Activated CD4-positive, alpha-beta T cell treated with anti-CD3 and anti-CD28 coated beads for 24 hours (primary cell): ENCODE measurements around the gene ANK2.
"Not testable (repeated sequence)": the region's sequence is repeated elsewhere in the genome, so short reads cannot be mapped to it uniquely, and the experiment has no call there.

Source experiments
- DNase-seq, 2 donors: peaks; one replicate each; pipeline ENCODE4 v3.0.0-alpha.2; 2020; ENCODE audit warnings: low read depth in 2 of 2

The ANK2 gene

GRCh38 chr4:113051361-113051760 lies 1.9 kb downstream of the ANK2 start:
- no peak for DNase-seq

- DNase-seq: no peak
Observed at GRCh38 chr4:113052379-113052951, 3.0 kb downstream of the ANK2 start.

- no peak for DNase-seq
Observed at GRCh38 chr4:113053883-113054282, 4.4 kb downstream of the ANK2 start.

- no peak for DNase-seq
Observed at GRCh38 chr4:113056318-113056717, 6.9 kb downstream of the ANK2 start.

GRCh38 chr4:113057891-113058290 lies 8.4 kb downstream of the ANK2 start:
- no peak for DNase-seq

- DNase-seq: no peak
Observed at GRCh38 chr4:113059449-113060182, 10.2 kb downstream of the ANK2 start.

GRCh38 chr4:113060853-113061252 lies 11.4 kb downstream of the ANK2 start:
- DNase-seq: no peak

GRCh38 chr4:113064244-113064643 lies 14.8 kb downstream of the ANK2 start:
- DNase-seq: no peak

- DNase-seq: no peak
Observed at GRCh38 chr4:113065629-113066028, 16.2 kb downstream of the ANK2 start.

- DNase-seq: not testable (repeated sequence)
Observed at GRCh38 chr4:113068771-113069170, 19.3 kb downstream of the ANK2 start.

GRCh38 chr4:113069212-113069892 lies 19.9 kb downstream of the ANK2 start:
- DNase-seq: no peak

GRCh38 chr4:113070755-113071154 lies 21.3 kb downstream of the ANK2 start:
- DNase-seq: no peak

GRCh38 chr4:113071274-113071673 lies 21.8 kb downstream of the ANK2 start:
- DNase-seq: no peak

- no peak for DNase-seq
Observed at GRCh38 chr4:113071805-113072204, 22.4 kb downstream of the ANK2 start.

GRCh38 chr4:113073451-113074005 lies 24.1 kb downstream of the ANK2 start:
- no peak for DNase-seq

- DNase-seq: no peak
Observed at GRCh38 chr4:113077575-113077974, 28.1 kb downstream of the ANK2 start.

GRCh38 chr4:113078066-113078465 lies 28.6 kb downstream of the ANK2 start:
- no peak for DNase-seq

- DNase-seq: no peak
Observed at GRCh38 chr4:113080050-113080449, 30.6 kb downstream of the ANK2 start.

GRCh38 chr4:113080624-113081023 lies 31.2 kb downstream of the ANK2 start:
- DNase-seq: no peak

GRCh38 chr4:113083346-113083745 lies 33.9 kb downstream of the ANK2 start:
- DNase-seq: no peak

GRCh38 chr4:113086172-113086695 lies 36.8 kb downstream of the ANK2 start:
- DNase-seq: no peak

GRCh38 chr4:113088050-113088449 lies 38.6 kb downstream of the ANK2 start:
- DNase-seq: no peak

GRCh38 chr4:113090954-113091353 lies 41.5 kb downstream of the ANK2 start:
- DNase-seq: no peak
